Measurements from ENCODE around the gene ELOVL5.

The ELOVL5 gene

DNA sequence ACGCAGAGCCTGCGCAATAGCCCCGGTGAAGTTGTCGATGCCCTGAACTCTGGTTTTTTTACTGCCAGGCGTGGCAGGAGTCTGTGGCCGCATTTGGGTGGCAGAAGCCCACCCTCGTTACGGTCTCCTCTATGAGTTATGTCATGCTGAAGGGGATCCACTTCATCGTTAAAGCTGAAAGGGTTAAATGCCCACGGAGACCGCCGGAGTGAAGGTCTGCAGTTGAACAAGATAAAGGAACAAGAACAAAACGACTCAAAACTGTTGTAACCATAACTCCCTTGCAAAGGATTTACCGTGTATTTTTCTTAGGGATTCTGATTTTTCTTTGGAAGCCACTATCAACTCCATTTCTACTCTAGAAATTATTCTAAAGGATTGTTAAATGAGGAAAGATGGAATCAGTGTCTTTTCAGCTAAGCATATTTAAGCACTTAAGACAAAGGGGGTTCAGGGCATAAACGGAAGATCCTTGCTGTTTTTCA, 501 bp upstream of the ELOVL5 start:
- TF ChIP-seq POLR2AphosphoS5 (IDR thresholded peaks at IDR 0.05; ENCODE audit: low read depth, low read length) (peak; percentile 42), TAF1 (IDR thresholded peaks at IDR 0.05; ENCODE audit: borderline replicate concordance, insufficient read depth, low read length) (peak; percentile 23; the same call in 1 of the 2 replicates), SIN3A (IDR thresholded peaks at IDR 0.05; ENCODE audit: borderline replicate concordance, insufficient read depth, low read length) (no peak)

DNA sequence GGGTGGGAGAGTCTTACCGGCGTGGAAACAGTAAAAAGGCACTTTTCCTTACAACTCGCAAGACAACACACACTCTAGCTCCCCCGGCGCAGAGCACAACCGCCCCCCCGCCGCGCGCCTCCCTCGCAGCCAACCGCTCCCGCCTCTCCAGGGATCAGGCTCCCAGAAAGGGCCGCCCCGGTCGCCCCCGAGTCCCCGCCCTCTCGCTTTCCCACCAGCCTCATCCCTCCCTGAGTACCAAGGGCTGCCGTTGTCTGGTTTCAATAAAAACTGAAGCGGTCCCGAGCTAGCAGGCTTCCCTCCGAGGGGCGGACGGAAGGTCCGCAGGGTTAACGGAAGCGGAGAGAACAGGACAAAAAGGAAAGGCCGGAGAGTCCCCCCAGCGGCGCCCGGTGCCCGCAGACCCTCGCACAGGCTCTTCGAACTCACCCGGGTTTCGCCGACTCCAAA, 804 bp downstream of the ELOVL5 start:
- no peak for TF ChIP-seq POLR2AphosphoS5 (IDR thresholded peaks at IDR 0.05; ENCODE audit: low read depth, low read length)
- peak; percentile 49; the same call in 1 of the 2 replicates for TF ChIP-seq SIN3A (IDR thresholded peaks at IDR 0.05; ENCODE audit: borderline replicate concordance, insufficient read depth, low read length)
- no peak for TF ChIP-seq FOXP2 (optimal IDR thresholded peaks at IDR 0.05; ENCODE audit: borderline replicate concordance, extremely low read depth, extremely low read length, insufficient read depth)
- TF ChIP-seq TAF1 (IDR thresholded peaks at IDR 0.05; ENCODE audit: borderline replicate concordance, insufficient read depth, low read length), result no peak

DNA sequence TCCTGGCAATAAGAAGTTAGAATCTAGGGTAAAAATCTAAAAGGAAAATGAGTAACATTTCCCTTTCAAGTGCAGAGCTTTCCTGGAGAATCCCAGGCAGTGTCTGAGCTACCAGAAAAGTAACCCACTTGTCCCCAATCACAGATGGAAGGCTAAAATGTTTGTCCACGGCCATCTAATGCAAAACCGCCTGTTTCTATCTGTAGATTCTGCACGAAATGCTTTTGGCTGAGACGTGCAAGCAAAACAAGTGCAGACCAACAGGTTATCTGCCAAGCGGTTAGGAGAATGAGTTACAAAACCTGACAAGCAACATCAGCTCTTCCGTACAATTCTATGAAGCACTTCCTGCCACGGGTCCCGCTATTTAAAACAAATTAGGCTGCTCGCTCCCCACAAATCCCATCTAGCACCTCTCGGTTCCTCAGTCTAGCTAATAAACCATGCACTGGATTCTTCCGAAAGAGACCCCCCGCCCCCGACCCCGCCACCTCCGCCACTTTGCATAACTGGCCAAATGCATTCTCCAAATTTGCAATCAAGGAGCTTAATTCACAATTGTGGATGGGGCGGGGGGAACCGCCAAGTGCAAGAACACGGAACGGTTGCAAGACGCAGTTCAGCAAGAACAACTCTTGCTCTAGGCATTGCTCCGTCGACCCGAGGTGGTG, 1.4 kb downstream of the ELOVL5 start:
- TF ChIP-seq SIN3A (IDR thresholded peaks at IDR 0.05; ENCODE audit: borderline replicate concordance, insufficient read depth, low read length) (peak; percentile 15; the same call in 1 of the 2 replicates), POLR2AphosphoS5 (IDR thresholded peaks at IDR 0.05; ENCODE audit: low read depth, low read length) (no peak)

DNA sequence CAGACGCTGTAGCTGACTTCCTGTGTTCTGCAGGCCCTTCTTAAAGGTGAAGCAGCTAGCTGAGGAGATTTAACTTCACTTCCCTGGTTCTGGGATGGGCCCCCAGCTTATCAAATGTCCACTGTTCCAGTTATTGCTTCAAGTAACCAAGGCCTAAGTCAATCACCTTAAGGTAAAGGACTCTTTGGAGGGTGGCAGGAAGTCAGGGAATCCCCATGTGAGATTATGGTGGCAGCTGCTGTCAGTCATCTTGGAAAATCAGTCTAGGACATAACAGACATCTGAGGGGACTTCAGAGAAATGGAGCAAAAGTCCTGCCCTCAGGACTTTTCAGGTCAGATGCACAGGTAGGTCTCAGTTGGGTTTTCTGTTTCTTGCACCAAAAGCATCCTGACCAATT, 3.8 kb downstream of the ELOVL5 start:
- no peak for TF ChIP-seq POLR2AphosphoS5 (IDR thresholded peaks at IDR 0.05; ENCODE audit: low read depth, low read length)
- no peak for TF ChIP-seq SIN3A (IDR thresholded peaks at IDR 0.05; ENCODE audit: borderline replicate concordance, insufficient read depth, low read length)
- TF ChIP-seq TAF1 (IDR thresholded peaks at IDR 0.05; ENCODE audit: borderline replicate concordance, insufficient read depth, low read length), result no peak
- TF ChIP-seq, protein P1, sequence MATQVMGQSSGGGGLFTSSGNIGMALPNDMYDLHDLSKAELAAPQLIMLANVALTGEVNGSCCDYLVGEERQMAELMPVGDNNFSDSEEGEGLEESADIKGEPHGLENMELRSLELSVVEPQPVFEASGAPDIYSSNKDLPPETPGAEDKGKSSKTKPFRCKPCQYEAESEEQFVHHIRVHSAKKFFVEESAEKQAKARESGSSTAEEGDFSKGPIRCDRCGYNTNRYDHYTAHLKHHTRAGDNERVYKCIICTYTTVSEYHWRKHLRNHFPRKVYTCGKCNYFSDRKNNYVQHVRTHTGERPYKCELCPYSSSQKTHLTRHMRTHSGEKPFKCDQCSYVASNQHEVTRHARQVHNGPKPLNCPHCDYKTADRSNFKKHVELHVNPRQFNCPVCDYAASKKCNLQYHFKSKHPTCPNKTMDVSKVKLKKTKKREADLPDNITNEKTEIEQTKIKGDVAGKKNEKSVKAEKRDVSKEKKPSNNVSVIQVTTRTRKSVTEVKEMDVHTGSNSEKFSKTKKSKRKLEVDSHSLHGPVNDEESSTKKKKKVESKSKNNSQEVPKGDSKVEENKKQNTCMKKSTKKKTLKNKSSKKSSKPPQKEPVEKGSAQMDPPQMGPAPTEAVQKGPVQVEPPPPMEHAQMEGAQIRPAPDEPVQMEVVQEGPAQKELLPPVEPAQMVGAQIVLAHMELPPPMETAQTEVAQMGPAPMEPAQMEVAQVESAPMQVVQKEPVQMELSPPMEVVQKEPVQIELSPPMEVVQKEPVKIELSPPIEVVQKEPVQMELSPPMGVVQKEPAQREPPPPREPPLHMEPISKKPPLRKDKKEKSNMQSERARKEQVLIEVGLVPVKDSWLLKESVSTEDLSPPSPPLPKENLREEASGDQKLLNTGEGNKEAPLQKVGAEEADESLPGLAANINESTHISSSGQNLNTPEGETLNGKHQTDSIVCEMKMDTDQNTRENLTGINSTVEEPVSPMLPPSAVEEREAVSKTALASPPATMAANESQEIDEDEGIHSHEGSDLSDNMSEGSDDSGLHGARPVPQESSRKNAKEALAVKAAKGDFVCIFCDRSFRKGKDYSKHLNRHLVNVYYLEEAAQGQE (IDR thresholded peaks at IDR 0.05; ENCODE audit: insufficient read depth in 1 of 2, low read depth in 2 of 2, low read length in 2 of 2), result no peak
- TF ChIP-seq FOXP2 (optimal IDR thresholded peaks at IDR 0.05; ENCODE audit: borderline replicate concordance, extremely low read depth, extremely low read length, insufficient read depth), result no peak

DNA sequence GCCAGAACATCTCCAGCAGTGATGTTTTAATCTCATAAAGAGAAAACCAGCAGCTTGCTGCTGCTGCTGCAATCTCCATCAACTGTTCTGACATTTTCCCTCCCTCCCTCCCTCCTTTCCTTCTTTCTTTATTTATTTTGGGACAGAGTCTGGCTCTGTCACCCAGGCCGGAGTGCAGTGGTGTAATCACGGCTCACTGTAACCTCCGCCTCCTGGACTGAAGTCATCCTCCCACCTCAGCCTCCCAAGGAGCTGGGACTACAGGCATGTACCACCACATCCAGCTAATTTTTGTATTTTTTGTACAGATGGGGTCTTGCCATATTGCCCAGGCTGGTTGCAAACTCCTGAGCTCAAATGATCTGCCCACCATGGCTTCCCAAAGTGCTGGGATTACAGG, 5.7 kb downstream of the ELOVL5 start:
- TF ChIP-seq TAF1 (IDR thresholded peaks at IDR 0.05; ENCODE audit: borderline replicate concordance, insufficient read depth, low read length) (no peak), POLR2AphosphoS5 (IDR thresholded peaks at IDR 0.05; ENCODE audit: low read depth, low read length) (no peak), SIN3A (IDR thresholded peaks at IDR 0.05; ENCODE audit: borderline replicate concordance, insufficient read depth, low read length) (no peak), FOXP2 (optimal IDR thresholded peaks at IDR 0.05; ENCODE audit: borderline replicate concordance, extremely low read depth, extremely low read length, insufficient read depth) (no peak)
- TF ChIP-seq, protein P1 (IDR thresholded peaks at IDR 0.05; ENCODE audit: insufficient read depth in 1 of 2, low read depth in 2 of 2, low read length in 2 of 2), result no peak

DNA sequence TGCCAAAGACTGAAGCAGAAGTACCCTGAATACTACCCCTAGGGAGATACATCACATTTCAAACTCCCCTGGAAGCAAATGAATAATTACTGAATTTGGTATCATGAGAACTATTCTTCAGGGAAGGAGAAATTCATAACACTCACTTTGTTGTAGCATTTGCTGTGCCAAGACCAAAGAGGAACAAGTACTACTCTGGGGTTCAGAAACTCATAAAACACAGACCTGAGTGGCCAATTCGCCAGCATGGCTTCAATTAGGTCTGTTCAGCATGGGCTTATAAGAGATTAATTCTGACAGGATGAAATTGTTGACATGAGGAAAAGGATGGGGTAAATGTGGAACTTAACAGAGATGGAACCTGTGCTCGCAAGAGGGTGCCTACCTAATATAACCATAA, 6.5 kb downstream of the ELOVL5 start:
- TF ChIP-seq, protein P1 (IDR thresholded peaks at IDR 0.05; ENCODE audit: insufficient read depth in 1 of 2, low read depth in 2 of 2, low read length in 2 of 2), result no peak
- no peak for TF ChIP-seq FOXP2 (optimal IDR thresholded peaks at IDR 0.05; ENCODE audit: borderline replicate concordance, extremely low read depth, extremely low read length, insufficient read depth)
- no peak for TF ChIP-seq SIN3A (IDR thresholded peaks at IDR 0.05; ENCODE audit: borderline replicate concordance, insufficient read depth, low read length)
- no peak for TF ChIP-seq POLR2AphosphoS5 (IDR thresholded peaks at IDR 0.05; ENCODE audit: low read depth, low read length)
- TF ChIP-seq TAF1 (IDR thresholded peaks at IDR 0.05; ENCODE audit: borderline replicate concordance, insufficient read depth, low read length), result no peak
